ENCODE measurements around the gene ADAMTSL1.

The ADAMTSL1 gene

DNA sequence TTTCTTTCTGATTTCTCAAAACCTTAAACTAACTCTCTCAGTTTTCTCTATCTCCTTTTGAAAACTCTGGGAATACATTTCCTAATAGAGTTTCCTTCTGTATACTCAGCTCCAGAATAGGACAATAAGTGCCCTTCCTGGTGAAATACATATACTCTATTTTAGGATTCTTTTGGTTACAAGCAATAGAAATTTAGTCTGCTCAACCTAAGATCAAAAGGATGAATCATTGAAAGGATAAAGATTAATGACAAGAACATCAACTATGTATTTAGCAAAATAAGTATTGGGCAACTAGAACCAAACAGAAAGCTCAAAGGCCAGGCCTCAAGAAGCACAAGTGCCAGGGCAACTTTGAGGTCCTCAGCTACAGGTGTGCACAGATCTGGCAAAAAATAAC lies 127.1 kb downstream of the ADAMTSL1 start:
- no peak for DNase-seq (ENCODE audit: low read depth)
- H3K4me3 ChIP-seq (ENCODE audit: control insufficient read depth, low read depth, low read length), result no peak overlapping the region
- TF ChIP-seq, protein P1, sequence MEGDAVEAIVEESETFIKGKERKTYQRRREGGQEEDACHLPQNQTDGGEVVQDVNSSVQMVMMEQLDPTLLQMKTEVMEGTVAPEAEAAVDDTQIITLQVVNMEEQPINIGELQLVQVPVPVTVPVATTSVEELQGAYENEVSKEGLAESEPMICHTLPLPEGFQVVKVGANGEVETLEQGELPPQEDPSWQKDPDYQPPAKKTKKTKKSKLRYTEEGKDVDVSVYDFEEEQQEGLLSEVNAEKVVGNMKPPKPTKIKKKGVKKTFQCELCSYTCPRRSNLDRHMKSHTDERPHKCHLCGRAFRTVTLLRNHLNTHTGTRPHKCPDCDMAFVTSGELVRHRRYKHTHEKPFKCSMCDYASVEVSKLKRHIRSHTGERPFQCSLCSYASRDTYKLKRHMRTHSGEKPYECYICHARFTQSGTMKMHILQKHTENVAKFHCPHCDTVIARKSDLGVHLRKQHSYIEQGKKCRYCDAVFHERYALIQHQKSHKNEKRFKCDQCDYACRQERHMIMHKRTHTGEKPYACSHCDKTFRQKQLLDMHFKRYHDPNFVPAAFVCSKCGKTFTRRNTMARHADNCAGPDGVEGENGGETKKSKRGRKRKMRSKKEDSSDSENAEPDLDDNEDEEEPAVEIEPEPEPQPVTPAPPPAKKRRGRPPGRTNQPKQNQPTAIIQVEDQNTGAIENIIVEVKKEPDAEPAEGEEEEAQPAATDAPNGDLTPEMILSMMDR (IDR thresholded peaks at IDR 0.05; ENCODE audit: control insufficient read depth, insufficient read depth, low read depth, low read length, missing control alignments), result no peak

DNA sequence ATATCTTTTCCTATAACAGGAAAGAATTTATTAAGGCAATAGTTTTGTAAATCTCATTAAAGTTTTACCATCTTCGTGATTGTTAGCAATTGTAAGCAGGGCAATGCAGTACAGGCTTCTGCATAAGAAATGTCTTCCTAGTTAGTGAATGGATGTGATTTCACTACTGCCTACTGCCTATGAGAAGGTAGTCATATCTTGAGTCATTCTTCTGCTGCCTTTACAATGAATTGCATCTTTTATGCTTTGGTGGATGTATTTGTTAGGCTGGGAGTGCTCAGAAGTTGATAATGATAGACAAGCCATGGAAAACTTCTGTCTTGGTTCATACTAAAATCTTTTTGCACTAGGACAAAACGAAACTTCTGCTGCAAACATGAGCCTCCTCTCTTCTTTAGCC lies 128.0 kb downstream of the ADAMTSL1 start:
- no peak for DNase-seq (ENCODE audit: low read depth)
- TF ChIP-seq, protein P1 (IDR thresholded peaks at IDR 0.05; ENCODE audit: control insufficient read depth, insufficient read depth, low read depth, low read length, missing control alignments), result no peak
- H3K4me3 ChIP-seq (ENCODE audit: control insufficient read depth, low read depth, low read length), result no peak overlapping the region

- TF ChIP-seq, protein P1 (IDR thresholded peaks at IDR 0.05; ENCODE audit: control insufficient read depth, insufficient read depth, low read depth, low read length, missing control alignments), result no peak
- no peak overlapping the region for H3K4me3 ChIP-seq (ENCODE audit: control insufficient read depth, low read depth, low read length)
- no peak for DNase-seq (ENCODE audit: low read depth)
These were observed 131.1 kb downstream of the ADAMTSL1 start for GRCh38 chr9:18604767-18605730.

- TF ChIP-seq, protein P1 (IDR thresholded peaks at IDR 0.05; ENCODE audit: control insufficient read depth, insufficient read depth, low read depth, low read length, missing control alignments), result no peak
- H3K4me3 ChIP-seq (ENCODE audit: control insufficient read depth, low read depth, low read length), result no peak overlapping the region
- DNase-seq (ENCODE audit: low read depth), result no peak
These were observed 131.8 kb downstream of the ADAMTSL1 start for GRCh38 chr9:18605766-18606180.

- no peak for DNase-seq (ENCODE audit: low read depth)
These were observed 132.3 kb downstream of the ADAMTSL1 start for GRCh38 chr9:18606281-18606680.

DNA sequence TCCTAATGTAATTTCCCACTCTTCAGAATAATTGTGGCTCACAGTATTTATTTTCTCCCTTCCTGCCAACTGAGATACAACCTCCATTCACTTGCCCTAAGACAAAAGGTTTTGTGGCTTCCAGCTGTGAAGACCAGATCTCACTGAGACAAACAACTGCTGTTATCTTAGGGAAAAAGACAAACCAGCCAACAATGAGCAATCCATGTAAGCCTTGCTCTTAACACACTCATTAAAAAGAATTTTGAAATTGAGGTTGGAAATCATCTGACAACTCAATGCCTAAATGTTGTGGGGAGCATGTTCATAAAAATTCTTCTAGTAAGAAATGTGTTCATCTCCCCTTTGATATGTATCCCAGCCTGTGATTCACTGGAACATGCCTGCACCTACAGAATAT lies 132.9 kb downstream of the ADAMTSL1 start:
- TF ChIP-seq, protein P1 (IDR thresholded peaks at IDR 0.05; ENCODE audit: control insufficient read depth, insufficient read depth, low read depth, low read length, missing control alignments), result no peak
- H3K4me3 ChIP-seq (ENCODE audit: control insufficient read depth, low read depth, low read length), result no peak overlapping the region
- DNase-seq (ENCODE audit: low read depth), result peak; percentile 86

More at GRCh38 chr9:18606281-18606680, 132.3 kb downstream of the ADAMTSL1 start:
- TF ChIP-seq, protein P1 (IDR thresholded peaks at IDR 0.05; ENCODE audit: control insufficient read depth, insufficient read depth, low read depth, low read length, missing control alignments), result no peak
- no peak overlapping the region for H3K4me3 ChIP-seq (ENCODE audit: control insufficient read depth, low read depth, low read length)
